HepG2 (cell line): Measurements from ENCODE around the gene NOTCH4. TPM values are rescaled to one million over a fixed set of nuclear protein-coding genes. Genes with fewer than 3 reads are reported as not detected.

Experiments
- CSRNP1 ChIP-seq: sonication (generic); formaldehyde crosslinking; IDR thresholded peaks from 2 replicates; pipeline ENCODE4 v1.8.1; 2023; ENCODE audit warnings: mild to moderate bottlenecking, missing genetic modification reagents
- ETV5 ChIP-seq: IDR thresholded peaks from 2 replicates; pipeline ENCODE4 v1.6.1; 2018; ENCODE audit warnings: missing biosample characterization, missing genetic modification reagents, inconsistent platforms, borderline replicate concordance
- FOXA3 ChIP-seq: IDR thresholded peaks from 2 replicates; pipeline ENCODE4 v1.6.1; 2016; ENCODE audit warnings: missing genetic modification reagents, missing compliant biosample characterization
- KAT8 ChIP-seq: IDR thresholded peaks from 2 replicates; pipeline ENCODE4 v1.6.1; 2016; ENCODE audit warnings: missing genetic modification reagents, missing compliant biosample characterization
- LRRFIP1 ChIP-seq: sonication (generic); formaldehyde crosslinking; conservative IDR thresholded peaks from 2 replicates; pipeline ENCODE4 v1.4.0; 2020; ENCODE audit warnings: missing genetic modification reagents
- MYNN ChIP-seq: sonication (generic); formaldehyde crosslinking; IDR thresholded peaks from 2 replicates; pipeline ENCODE4 v1.4.0; 2020; ENCODE audit warnings: mild to moderate bottlenecking, low read depth, missing genetic modification reagents
- NKX3-1 ChIP-seq: sonication (generic); formaldehyde crosslinking; IDR thresholded peaks from 2 replicates; pipeline ENCODE4 v1.5.0; 2020; ENCODE audit warnings: missing genetic modification reagents
- STAT6 ChIP-seq: sonication (generic); formaldehyde crosslinking; IDR thresholded peaks from 2 replicates; pipeline ENCODE4 v1.4.0; 2020; ENCODE audit warnings: missing genetic modification reagents, mild to moderate bottlenecking, borderline replicate concordance
- TERF1 ChIP-seq: sonication (generic); formaldehyde crosslinking; IDR thresholded peaks from 2 replicates; pipeline ENCODE4 v1.8.0; 2022; ENCODE audit warnings: mild to moderate bottlenecking, missing genetic modification reagents, moderate library complexity
- TFE3 ChIP-seq: IDR thresholded peaks from 2 replicates; pipeline ENCODE4 v1.6.1; 2016
- ZFX ChIP-seq: sonication (generic); formaldehyde crosslinking; IDR thresholded peaks from 2 replicates; pipeline ENCODE4 v1.4.0; 2020; ENCODE audit warnings: mild to moderate bottlenecking, low read depth, missing genetic modification reagents, moderate library complexity
- ZFYVE20 ChIP-seq: sonication (generic); formaldehyde crosslinking; IDR thresholded peaks from 2 replicates; pipeline ENCODE4 v1.8.0; 2023; ENCODE audit warnings: low read depth, mild to moderate bottlenecking, moderate library complexity, missing genetic modification reagents, borderline replicate concordance
- ZHX1 ChIP-seq: sonication (generic); formaldehyde crosslinking; IDR thresholded peaks from 2 replicates; pipeline ENCODE4 v1.8.1; 2022; ENCODE audit warnings: low read depth, mild to moderate bottlenecking, missing genetic modification reagents
- ZNF292 ChIP-seq: sonication (generic); formaldehyde crosslinking; IDR thresholded peaks from 2 replicates; pipeline ENCODE4 v1.8.1; 2022; ENCODE audit warnings: mild to moderate bottlenecking, low read depth, missing genetic modification reagents, borderline replicate concordance
- polyA plus RNA-seq, 8 experiments: library from polyadenylated mRNA; depleted of rRNA in 3 of 8; stranded (reverse) in 7 of 8; unstranded in 1 of 8; fragments of >200 nt; fragmentation: Illumina TruSeq in 4 of 8; extraction: Trizol in 4 of 8; gene quantifications; 2 replicates each; pipeline versions ENCODE4 v1.2.1 to v1.2.3, GENCODE V29; 2011 to 2016; ENCODE audit warnings: low read depth in 4 of 8, missing spikeins in 1 of 8, mixed read lengths in 1 of 8; ENCODE audit not compliant: insufficient read depth in 1 of 8
- total RNA-seq, 5 experiments: library from RNA; depleted of rRNA; stranded (reverse); fragments of >200 nt; fragmentation: Illumina TruSeq; extraction: Trizol; gene quantifications; 2 replicates each; pipeline ENCODE4 v1.2.3, GENCODE V29; 2016; ENCODE audit warnings: low read depth in 1 of 5

The NOTCH4 gene
- total and polyA plus RNA-seq, 2 of the 13 experiments (the other 11 are each of a cell fraction or from before 2014, with no cell fraction given): 0.51 to 0.83 TPM

GRCh38 chr6:32153564-32154513, 70.0 kb downstream of the NOTCH4 start, which contains the start of gene PPT2 (continued):
- TF ChIP-seq NKX3-1 (CRISPR knock-in tag) (peak; percentile 48; the same call in 1 of the 2 replicates), ZHX1 (peak; percentile 67; the same call in 1 of the 2 replicates), STAT6 (CRISPR knock-in tag) (peak; percentile 73; the same call in 1 of the 2 replicates), ZNF292 (CRISPR knock-in tag) (no peak), MYNN (CRISPR knock-in tag) (peak; percentile 60; the same call in 1 of the 2 replicates), TFE3 (CRISPR knock-in tag) (no peak), TERF1 (CRISPR knock-in tag) (no peak), LRRFIP1 (CRISPR knock-in tag) (no peak), ETV5 (CRISPR knock-in tag) (peak; percentile 82), FOXA3 (CRISPR knock-in tag) (peak; percentile 88), CSRNP1 (CRISPR knock-in tag) (no peak), ZFX (CRISPR knock-in tag) (peak; percentile 96), KAT8 (CRISPR knock-in tag) (peak; percentile 94), ZFYVE20 (CRISPR knock-in tag) (no peak)
